GM21423 (cell line): ENCODE data around the gene MLLT11.
A peak's percentile ranks its signal among the peaks of the same experiment; 100 is the strongest.
"Not testable (repeated sequence)": the region's sequence is repeated elsewhere in the genome, so short reads cannot be mapped to it uniquely, and the experiment has no call there.

ENCODE experiments used
- ATAC-seq: cut with Tn5 transposase; IDR thresholded peaks from one replicate; pipeline ENCODE4 v1.9.1; 2021; ENCODE audit warnings: mild to moderate bottlenecking, moderate library complexity; ENCODE audit not compliant: unreplicated experiment

Gene MLLT11

GRCh38 chr1:151055581-151055980 lies 4.6 kb upstream of the MLLT11 start:
- no peak for ATAC-seq

- no peak for ATAC-seq
Measured at GRCh38 chr1:151056149-151056548, 4.0 kb upstream of the MLLT11 start.

DNA sequence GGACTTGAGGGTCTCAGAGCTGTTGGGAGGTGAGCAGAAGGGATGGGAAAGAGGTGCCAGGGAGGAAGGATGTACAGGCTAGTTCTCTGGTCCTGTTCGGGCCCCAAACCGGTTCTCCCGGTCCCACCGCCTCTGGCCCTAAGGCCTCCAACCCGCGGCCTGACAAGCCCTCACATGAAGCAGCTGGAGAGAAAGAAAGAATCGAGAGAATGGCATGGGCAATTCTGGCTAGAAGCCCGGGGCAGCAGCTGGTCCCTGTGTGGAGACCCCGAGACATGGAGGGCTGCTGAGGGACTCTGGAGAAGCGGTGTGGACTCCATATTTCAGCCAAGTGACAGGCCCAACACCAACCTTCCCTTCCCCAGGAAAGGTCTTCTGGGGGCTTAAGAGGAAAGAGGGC lies 1.5 kb upstream of the MLLT11 start:
- ATAC-seq: no peak

GRCh38 chr1:151059109-151060006 lies 839 bp upstream of the MLLT11 start, which contains the start of gene CDC42SE1:
CDC42SE1 (minus strand) TSS chr1:151059622; CDS start chr1:151055730, 3,892 bp downstream.
- ATAC-seq: peak; percentile 64

DNA sequence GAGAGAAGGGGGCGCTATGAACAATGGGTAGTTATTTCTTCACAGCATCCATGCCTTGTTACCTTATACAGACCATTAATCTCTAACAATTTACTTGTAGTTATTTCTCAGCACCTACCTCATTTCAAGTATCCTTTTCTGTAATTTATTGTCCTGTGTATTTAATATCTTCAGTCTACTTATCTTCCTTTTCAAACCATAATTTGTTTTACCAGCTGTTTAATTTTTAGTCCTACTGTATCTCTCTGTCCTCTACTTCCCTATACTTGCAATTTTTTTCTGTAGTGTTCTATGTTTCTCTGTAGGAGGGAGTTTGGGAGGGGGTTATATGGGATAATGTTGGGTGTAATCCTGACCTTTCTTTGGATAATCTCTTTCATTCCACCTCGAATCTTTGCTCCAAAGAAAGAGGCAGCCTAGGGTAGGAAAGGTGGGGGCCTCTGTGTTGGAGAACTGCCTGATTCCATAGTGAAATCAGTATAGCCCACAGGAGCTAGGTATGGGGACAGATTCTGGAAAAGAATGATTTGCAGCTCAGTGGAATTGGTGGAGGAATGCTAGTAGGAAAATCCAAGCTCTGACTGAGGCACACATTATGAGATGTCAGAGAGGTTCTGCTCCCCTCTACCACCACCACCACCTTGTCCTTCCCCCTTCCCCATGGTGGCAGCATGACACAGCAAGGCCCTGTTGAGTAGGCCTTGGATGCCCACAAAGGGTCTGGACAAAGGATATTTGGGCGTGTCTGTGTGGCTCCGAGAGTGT lies 642 bp downstream of the MLLT11 start:
- no peak for ATAC-seq

DNA sequence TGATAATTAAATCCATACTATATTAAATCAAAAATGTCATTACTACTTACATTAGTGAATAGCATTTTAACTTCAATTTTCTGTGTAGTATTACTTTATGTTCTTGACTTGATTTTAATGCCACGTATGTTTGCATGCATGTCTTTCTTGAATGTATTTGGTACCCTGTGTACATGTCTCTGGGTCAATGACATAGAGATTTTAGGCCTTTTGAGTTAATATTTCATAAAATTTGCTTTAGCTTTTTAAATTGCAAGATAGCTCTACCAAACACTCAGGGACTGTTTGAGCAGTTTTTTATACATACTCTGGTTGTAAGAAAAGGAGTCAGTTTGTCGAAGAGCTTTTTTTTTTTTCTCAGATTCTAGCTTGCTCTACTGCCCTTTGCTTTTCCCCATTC lies 1.5 kb downstream of the MLLT11 start:
- ATAC-seq: no peak

DNA sequence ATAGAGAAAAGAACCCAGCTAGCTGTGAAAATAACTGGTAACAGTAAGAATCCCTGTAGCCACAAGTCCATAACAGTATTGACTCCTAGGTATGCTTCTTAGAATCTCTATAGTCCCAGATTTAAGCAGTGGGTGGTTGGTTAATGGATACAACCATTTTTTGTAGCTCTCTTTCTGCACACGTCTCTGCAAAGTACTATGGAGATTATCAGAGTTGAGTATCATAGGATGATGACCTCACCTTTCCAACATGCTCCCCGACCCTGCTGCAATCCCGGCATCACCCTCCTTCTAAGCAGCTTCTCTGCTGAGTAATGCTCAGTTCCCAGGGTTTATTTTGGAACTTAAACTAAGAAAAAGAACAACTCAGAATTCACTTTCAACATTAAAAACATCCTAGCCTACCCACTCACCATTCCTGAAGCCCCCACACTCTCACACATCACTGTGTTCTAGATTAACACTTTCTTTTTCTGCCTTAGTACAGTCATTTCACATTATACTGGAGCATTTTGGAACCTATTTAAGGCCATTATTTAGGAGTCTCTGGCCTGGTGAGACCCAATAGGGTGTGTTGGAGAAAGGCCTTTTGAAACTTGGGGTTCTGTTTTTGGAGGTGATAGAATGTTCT lies 2.7 kb downstream of the MLLT11 start:
- no peak for ATAC-seq

- ATAC-seq: no peak
Measured at GRCh38 chr1:151065089-151065645, 5.0 kb downstream of the MLLT11 start.

- no peak for ATAC-seq
Measured at GRCh38 chr1:151067185-151067584, 7.0 kb downstream of the MLLT11 start.

- no peak for ATAC-seq
Measured at GRCh38 chr1:151069103-151069486, 8.9 kb downstream of the MLLT11 start.

DNA sequence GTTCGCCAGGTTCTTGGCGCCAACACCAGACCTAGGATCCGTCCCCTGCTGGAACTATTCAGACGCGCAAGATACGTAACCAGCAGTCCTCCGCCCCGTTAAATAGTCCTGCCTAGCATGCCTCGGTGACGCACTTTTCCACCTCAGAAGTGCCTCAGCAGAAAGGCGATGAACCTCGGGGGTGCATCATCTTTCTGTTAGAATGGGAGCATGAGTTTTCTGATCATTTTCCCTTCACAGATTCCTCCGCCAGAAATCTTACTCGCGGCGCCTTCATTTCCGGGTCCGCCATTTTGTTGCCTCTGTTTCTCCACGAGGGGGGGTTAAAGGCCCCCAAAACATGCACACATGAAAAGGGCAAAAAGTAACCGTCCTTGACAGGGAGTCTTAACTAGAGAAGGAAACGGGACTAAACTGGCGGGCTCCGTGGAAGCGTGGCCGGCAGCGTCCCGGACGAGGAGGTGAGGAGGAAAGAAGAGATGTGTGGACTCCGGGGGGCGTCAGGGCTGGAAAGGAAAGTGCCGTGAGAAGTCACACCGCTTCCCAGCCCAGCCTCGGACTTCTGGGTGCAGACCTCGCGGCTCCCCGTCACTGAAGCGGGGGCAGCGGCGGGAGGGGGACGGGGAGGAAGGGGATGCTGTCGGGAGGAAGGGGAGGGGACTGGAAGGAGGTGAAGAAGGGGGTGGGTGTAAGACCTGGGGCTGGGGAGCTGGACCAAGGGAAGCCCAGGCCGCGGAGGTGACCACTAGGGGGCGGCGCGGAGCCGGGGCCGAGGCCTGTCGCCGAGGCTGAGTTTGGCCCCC lies 10.5 kb downstream of the MLLT11 start, which contains the start of gene GABPB2:
Gene GABPB2, plus strand, starts transcription at position 288 of the 803 bp plus-strand sequence. CDS start 17,429 bp downstream, outside the sequence.
- ATAC-seq: peak; percentile 77

- no peak for ATAC-seq
Measured at GRCh38 chr1:151072224-151072623, 12.0 kb downstream of the MLLT11 start.

DNA sequence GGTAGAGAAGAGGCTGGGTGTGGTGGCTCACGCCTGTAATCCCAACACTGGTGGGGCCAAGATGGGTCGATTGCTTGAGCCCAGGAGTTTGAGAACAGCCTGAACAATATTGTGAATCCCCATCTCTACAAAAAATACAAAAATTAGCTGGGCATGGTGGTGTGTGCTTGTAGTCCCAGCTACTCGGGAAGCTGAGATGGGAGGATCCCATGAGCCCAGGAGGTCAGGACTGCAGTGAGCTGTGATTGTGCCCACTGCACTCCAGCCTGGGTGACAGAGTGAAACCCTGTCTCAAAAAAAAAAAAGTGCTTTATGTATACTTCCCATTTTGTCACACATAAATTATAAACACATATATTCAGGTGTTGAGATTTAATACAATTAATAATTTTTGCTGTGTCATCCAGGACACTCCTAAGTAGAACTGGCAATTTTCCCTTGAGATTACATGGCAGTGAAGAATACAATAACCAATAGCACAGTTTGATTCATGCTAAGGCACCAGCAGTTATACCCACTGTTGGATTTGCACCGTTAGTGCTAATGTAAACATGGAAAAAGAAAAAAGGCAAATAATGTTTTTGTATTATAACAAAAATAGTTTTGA lies 25.9 kb downstream of the MLLT11 start:
- ATAC-seq: no peak

DNA sequence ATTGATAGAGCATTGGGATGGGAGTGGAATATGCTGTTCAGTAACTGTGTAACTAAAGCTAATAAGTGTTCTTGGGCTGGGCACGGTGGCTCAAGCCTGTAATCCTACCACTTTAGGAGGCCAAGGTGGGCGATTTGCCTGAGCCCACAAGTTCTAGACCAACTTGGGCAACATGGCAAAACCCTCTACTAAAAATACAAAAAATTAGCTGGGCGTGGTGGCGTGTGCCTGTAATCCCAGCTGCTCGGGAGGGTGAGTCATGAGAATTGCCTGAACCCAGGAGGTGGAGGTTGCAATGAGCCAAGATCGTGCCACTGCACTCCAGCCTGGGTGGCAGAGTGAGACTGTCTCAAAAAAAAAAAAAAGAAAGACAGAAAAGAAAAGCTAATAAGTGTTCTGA lies 37.2 kb downstream of the MLLT11 start:
- ATAC-seq: not testable (repeated sequence)

- ATAC-seq: no peak
Measured at GRCh38 chr1:151098126-151098525, 37.9 kb downstream of the MLLT11 start.

- no peak for ATAC-seq
Measured at GRCh38 chr1:151104630-151105029, 44.4 kb downstream of the MLLT11 start.

GRCh38 chr1:151106894-151107293 lies 46.7 kb downstream of the MLLT11 start:
- ATAC-seq: no peak

DNA sequence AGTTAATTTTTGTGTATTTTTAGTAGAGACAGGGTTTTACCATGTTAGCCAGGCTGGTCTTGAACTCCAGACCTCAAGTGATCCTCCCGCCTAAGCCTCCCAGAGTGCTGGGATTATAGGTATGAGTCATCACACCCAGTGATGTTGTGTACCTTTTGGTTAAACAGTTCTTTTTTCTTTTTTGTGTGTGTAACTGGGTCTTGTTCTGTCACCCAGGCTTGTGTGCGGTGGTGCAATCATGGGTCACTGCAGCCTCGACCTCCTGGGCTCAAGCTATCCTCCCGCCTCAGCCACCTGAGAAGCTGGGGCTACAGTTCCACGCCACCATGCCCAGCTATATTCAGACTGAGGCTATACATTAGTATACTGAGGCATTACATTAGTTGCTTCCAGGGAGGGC lies 48.1 kb downstream of the MLLT11 start:
- no peak for ATAC-seq

GRCh38 chr1:151113877-151114276 lies 53.7 kb downstream of the MLLT11 start:
- ATAC-seq: no peak
